NB4 (cell line): Measurements from ENCODE around the gene TSPAN15.

Source experiments
- CTCF ChIP-seq: IDR thresholded peaks from one replicate; pipeline ENCODE4 v1.5.1; 2012; ENCODE audit warnings: low read depth, low read length
- POLR2A ChIP-seq: IDR thresholded peaks from 2 replicates; pipeline ENCODE4 v1.6.1; 2011; ENCODE audit warnings: mild to moderate bottlenecking; ENCODE audit not compliant: insufficient read length; ENCODE audit errors: extremely low read depth

GRCh38 chr10:69492746-69493462 lies 41.6 kb downstream of the TSPAN15 start:
- TF ChIP-seq CTCF = no peak
- no peak for TF ChIP-seq POLR2A
